Activated T-helper 9 cell treated with anti-CD3 and anti-CD28 coated beads, Interleukin-2, amount 50 U/mL, for 16 hours (primary cell): ENCODE measurements around the gene TEX29.

ENCODE experiments used
- DNase-seq: peaks from one replicate; pipeline ENCODE4 v3.0.0-alpha.2; 2020; ENCODE audit warnings: low read depth

The TEX29 gene

GRCh38 chr13:111322001-111322915 lies 1.8 kb downstream of the TEX29 start:
- no peak for DNase-seq

- DNase-seq = no peak
Observed at GRCh38 chr13:111322916-111323331, 2.5 kb downstream of the TEX29 start.

GRCh38 chr13:111323549-111323948 lies 3.1 kb downstream of the TEX29 start:
- DNase-seq = no peak

GRCh38 chr13:111323950-111324651 lies 3.7 kb downstream of the TEX29 start:
- DNase-seq = no peak

GRCh38 chr13:111324736-111325135 lies 4.3 kb downstream of the TEX29 start:
- no peak for DNase-seq

- DNase-seq = no peak
Observed at GRCh38 chr13:111325146-111325890, 4.9 kb downstream of the TEX29 start.

- DNase-seq = no peak
Observed at GRCh38 chr13:111325941-111326620, 5.6 kb downstream of the TEX29 start.

GRCh38 chr13:111326621-111326965 lies 6.2 kb downstream of the TEX29 start:
- DNase-seq = no peak

- DNase-seq = no peak
Observed at GRCh38 chr13:111326981-111327642, 6.7 kb downstream of the TEX29 start.

GRCh38 chr13:111327730-111328573 lies 7.5 kb downstream of the TEX29 start:
- no peak for DNase-seq

- DNase-seq = no peak
Observed at GRCh38 chr13:111328574-111329410, 8.3 kb downstream of the TEX29 start.

GRCh38 chr13:111329641-111330040 lies 9.2 kb downstream of the TEX29 start:
- DNase-seq = no peak

GRCh38 chr13:111330066-111330610 lies 9.7 kb downstream of the TEX29 start:
- no peak for DNase-seq

GRCh38 chr13:111335298-111335697 lies 14.9 kb downstream of the TEX29 start:
- DNase-seq = no peak

- DNase-seq = no peak
Observed at GRCh38 chr13:111336666-111337065, 16.2 kb downstream of the TEX29 start.

GRCh38 chr13:111337206-111337605 lies 16.8 kb downstream of the TEX29 start:
- DNase-seq = no peak

GRCh38 chr13:111337741-111338140 lies 17.3 kb downstream of the TEX29 start:
- no peak for DNase-seq

- no peak for DNase-seq
Observed at GRCh38 chr13:111338841-111339240, 18.4 kb downstream of the TEX29 start.
